GM12865 (cell line): ENCODE results near the gene SLC22A17.
"Not testable (repeated sequence)": the region's sequence is repeated elsewhere in the genome, so short reads cannot be mapped to it uniquely, and the experiment has no call there.

Source experiments
- DNase-seq: peaks from one replicate; pipeline ENCODE4 v3.0.0; 2010; ENCODE audit warnings: low read depth
- H3K4me3 ChIP-seq: 2 replicates; pipeline ENCODE4 v1.5.1; 2011; ENCODE audit warnings: mild to moderate bottlenecking, low read depth, low read length, control low read depth
- TF ChIP-seq, protein P1 (sequence below): IDR thresholded peaks from 2 replicates; pipeline ENCODE4 v1.5.1; 2011; ENCODE audit warnings: low read length, control low read depth, low read depth, inconsistent platforms; ENCODE audit not compliant: insufficient read depth; ENCODE audit errors: missing control alignments

SLC22A17 gene

DNA sequence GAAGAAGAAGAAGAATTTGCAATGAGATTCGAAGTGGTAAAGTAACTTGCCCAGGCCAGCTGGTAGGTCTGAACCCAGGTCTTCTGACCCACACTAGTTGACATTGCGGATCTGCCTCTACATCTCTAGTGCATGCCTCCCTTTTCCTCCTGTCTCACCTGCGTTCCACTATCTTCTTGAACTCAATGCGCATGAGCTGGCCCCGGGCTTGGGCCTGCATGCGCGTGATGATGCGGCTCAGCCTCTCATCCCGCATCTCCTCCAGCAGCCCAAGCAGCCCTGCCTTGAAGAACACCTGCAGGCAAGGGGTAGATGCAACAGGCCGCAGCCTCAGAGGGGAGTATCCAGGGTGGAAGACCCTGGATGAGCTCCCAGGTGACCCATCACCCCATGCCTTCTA, 43.4 kb upstream of the SLC22A17 start:
- no peak overlapping the region for H3K4me3 ChIP-seq
- DNase-seq = no peak
- TF ChIP-seq, protein P1, sequence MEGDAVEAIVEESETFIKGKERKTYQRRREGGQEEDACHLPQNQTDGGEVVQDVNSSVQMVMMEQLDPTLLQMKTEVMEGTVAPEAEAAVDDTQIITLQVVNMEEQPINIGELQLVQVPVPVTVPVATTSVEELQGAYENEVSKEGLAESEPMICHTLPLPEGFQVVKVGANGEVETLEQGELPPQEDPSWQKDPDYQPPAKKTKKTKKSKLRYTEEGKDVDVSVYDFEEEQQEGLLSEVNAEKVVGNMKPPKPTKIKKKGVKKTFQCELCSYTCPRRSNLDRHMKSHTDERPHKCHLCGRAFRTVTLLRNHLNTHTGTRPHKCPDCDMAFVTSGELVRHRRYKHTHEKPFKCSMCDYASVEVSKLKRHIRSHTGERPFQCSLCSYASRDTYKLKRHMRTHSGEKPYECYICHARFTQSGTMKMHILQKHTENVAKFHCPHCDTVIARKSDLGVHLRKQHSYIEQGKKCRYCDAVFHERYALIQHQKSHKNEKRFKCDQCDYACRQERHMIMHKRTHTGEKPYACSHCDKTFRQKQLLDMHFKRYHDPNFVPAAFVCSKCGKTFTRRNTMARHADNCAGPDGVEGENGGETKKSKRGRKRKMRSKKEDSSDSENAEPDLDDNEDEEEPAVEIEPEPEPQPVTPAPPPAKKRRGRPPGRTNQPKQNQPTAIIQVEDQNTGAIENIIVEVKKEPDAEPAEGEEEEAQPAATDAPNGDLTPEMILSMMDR = no peak

DNA sequence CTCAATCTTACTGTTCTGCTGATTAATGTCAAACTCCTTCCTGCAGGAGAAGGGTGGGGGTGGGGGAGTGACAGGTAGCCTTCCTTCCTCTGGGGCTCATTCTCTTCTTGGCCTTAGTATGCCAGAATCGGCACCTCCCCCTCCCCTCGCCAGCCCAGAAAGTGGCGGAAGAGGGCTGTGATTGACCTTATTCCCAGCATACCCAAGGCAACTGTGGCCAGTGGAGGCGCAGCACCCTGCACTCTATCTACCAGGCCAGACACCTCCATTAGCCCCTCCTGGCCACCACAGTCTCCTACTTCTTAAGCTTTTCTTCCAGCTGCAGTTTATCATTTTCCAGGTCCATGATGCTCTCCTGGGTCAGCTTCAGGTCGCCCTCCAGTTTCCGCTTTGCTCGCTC, 39.9 kb upstream of the SLC22A17 start:
- H3K4me3 ChIP-seq = no peak overlapping the region
- TF ChIP-seq, protein P1 = no peak
- no peak for DNase-seq

DNA sequence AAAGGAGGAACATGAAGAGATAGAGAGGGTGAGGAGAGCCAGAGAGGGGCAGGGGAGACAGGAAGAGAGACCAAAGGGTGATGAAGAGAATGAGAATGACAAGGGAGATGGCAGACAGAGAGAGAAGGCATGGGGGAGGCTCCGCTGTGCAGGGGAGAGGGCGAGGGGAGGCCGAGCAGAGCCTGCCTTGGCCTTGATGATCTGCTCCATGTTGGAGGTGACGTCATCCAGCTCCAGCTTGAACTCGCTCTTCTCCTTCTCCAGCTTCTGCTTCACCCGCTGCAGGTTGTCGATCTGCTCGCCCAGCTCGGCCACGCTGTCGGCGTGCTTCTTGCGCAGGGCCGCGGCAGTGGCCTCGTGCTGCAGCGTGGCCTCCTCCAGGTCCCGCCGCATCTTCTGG, 37.2 kb upstream of the SLC22A17 start:
- not testable (repeated sequence) for DNase-seq, H3K4me3 ChIP-seq

DNA sequence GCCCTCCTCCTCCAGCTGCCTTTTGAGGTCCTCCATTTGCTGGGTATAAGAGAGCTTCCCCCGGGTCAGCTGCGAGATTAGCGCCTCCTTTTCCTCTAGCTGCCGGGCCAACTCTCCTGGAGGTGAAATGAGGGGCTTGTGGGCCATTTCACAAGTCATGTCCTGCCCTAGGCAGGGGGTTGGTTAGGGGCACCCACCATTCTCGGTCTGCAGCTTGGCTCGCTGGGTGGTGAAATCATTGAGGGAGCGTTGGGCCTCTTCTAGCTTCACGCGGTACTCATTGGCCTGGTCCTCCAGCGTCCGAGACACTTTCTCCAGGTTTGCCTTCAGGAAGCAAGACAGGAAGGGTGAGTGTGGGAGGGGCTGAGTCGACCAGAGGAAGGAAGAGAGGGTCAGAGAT, 36.7 kb upstream of the SLC22A17 start:
- DNase-seq = no peak
- TF ChIP-seq, protein P1 = no peak
- no peak overlapping the region for H3K4me3 ChIP-seq

DNA sequence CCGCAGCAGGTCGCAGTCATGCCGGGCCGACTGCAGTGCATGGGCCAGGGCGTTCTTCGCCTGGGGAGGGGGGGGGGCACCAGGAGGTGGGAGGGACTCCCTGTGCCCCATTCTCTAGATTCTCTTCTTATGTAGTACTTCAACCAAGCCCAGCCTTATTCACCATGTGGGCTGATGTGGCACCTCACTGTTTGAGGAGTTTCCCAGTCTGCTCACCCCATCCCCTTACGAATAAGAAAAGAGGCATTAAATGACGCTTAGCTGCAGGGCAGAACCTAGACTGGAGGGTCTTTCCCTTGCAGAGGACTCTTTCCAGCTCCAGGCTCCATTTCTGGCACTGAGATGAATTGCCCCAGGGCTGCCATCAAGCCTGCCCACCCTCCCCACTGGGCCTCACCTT, 36.3 kb upstream of the SLC22A17 start:
- TF ChIP-seq, protein P1 = no peak
- H3K4me3 ChIP-seq = no peak overlapping the region
- DNase-seq = no peak

- no peak overlapping the region for H3K4me3 ChIP-seq
- TF ChIP-seq, protein P1 = no peak
- no peak for DNase-seq
Observed at GRCh38 chr14:23387916-23388882, 35.5 kb upstream of the SLC22A17 start.

DNA sequence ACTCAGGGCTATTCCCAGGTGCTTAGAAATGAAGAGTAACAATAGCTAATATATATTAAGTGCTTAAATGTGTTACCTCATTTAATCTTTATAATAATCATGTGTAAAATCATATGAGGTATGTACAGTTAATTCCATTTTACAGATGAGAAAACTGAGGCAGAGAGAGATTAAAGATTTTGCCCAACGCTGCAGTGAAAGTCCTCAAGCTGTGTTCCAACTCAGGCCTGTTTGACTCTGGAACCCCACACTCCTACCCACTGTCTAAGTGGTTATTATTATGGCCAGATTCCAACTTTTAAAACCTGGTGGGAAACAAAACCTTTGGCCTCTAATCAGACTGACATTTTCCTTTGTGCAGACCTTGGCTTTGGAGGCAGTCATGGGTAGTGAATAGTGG, 34.3 kb upstream of the SLC22A17 start:
- TF ChIP-seq, protein P1 = no peak
- DNase-seq = no peak
- no peak overlapping the region for H3K4me3 ChIP-seq

DNA sequence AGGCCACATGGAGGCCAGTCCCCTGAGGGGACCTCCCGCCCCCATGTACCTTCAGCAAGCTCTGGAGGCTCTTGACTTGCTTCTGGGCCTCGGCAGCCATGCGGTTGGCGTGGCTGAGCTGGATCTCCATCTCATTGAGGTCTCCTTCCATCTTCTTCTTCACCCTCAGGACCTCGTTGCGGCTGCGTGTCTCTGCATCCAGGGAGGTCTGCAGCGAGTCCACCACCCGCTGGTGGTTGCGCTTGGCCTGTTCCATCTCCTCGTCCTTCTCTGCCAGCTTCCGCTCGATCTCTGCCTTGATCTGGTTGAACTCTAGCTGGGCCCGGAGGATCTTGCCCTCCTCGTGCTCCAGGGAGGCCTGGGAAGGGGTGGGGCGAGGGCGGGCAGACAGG, 33.6 kb upstream of the SLC22A17 start:
- H3K4me3 ChIP-seq, DNase-seq: not testable (repeated sequence)
